Activated T-helper 17 cell treated with anti-CD3 and anti-CD28 coated beads, Interleukin-2, amount 50 U/mL, for 72 hours (primary cell): ENCODE data around the gene TRPT1. TPM values are rescaled to one million over a fixed set of nuclear protein-coding genes. Genes with fewer than 3 reads are reported as not detected.

Source experiments
- ATAC-seq: fragments of 150-1000 bp; cut with Tn5 transposase; replicated peaks from 2 replicates; pipeline ENCODE4 v1.10.0; 2021; ENCODE audit warnings: mild to moderate bottlenecking, moderate library complexity
- H3K27ac Mint-ChIP-seq: one replicate; pipeline ENCODE4 v1.8.0; 2022; ENCODE audit warnings: mixed read lengths
- H3K27me3 Mint-ChIP-seq: one replicate; pipeline ENCODE4 v1.8.0; 2022; ENCODE audit warnings: mixed read lengths
- H3K36me3 Mint-ChIP-seq: one replicate; pipeline ENCODE4 v1.8.0; 2022; ENCODE audit warnings: low read depth, mild to moderate bottlenecking, mixed read lengths
- H3K4me1 Mint-ChIP-seq: one replicate; pipeline ENCODE4 v1.8.0; 2022; ENCODE audit warnings: mixed read lengths
- H3K4me3 Mint-ChIP-seq: one replicate; pipeline ENCODE4 v1.8.0; 2022; ENCODE audit warnings: mild to moderate bottlenecking, mixed read lengths
- H3K9me3 Mint-ChIP-seq: one replicate; pipeline ENCODE4 v1.8.0; 2022; ENCODE audit warnings: mixed read lengths
- total RNA-seq, 2 donors: library from RNA; stranded (reverse); gene quantifications; one replicate each; pipeline ENCODE4 v1.2.3, GENCODE V29; 2022

The TRPT1 gene
- total RNA-seq, 2 donors from 2014 or later: 20.3 to 48.4 TPM

GRCh38 chr11:64233913-64234586 lies 8.1 kb upstream of the TRPT1 start, which contains the start of gene VEGFB:
Gene VEGFB (plus strand): TSS chr11:64234584. CDS start chr11:64234834, 250 bp downstream.
- H3K4me1 Mint-ChIP-seq: peaks cover 18% of the 10 kb centered on the region
- H3K36me3 Mint-ChIP-seq: peaks cover 41% of the 10 kb centered on the region
- H3K27ac Mint-ChIP-seq: peak within 1 kb of the TSS; percentile 87
- H3K9me3 Mint-ChIP-seq: no peaks in the 10 kb centered on the region
- H3K27me3 Mint-ChIP-seq: no peaks in the 10 kb centered on the region
- ATAC-seq: peak; percentile 55
- H3K4me3 Mint-ChIP-seq: peak within 1 kb of the TSS; percentile 91

GRCh38 chr11:64232967-64233315 lies 7.0 kb upstream of the TRPT1 start:
- peaks cover 46% of the 10 kb centered on the region for H3K36me3 Mint-ChIP-seq
- peak overlapping the region; percentile 91 for H3K4me3 Mint-ChIP-seq
- no peak for ATAC-seq
- peaks cover 18% of the 10 kb centered on the region for H3K4me1 Mint-ChIP-seq
- H3K9me3 Mint-ChIP-seq: no peaks in the 10 kb centered on the region
- no peak overlapping the region for H3K27ac Mint-ChIP-seq
- H3K27me3 Mint-ChIP-seq: no peaks in the 10 kb centered on the region

- no peaks in the 10 kb centered on the region for H3K9me3 Mint-ChIP-seq
- H3K27me3 Mint-ChIP-seq: no peaks in the 10 kb centered on the region
- ATAC-seq: no peak
- peak overlapping the region; percentile 91 for H3K4me3 Mint-ChIP-seq
- peak overlapping the region; percentile 63 for H3K27ac Mint-ChIP-seq
- peaks cover 46% of the 10 kb centered on the region for H3K36me3 Mint-ChIP-seq
- H3K4me1 Mint-ChIP-seq: peaks cover 14% of the 10 kb centered on the region
Measured at GRCh38 chr11:64232182-64232966, 6.4 kb upstream of the TRPT1 start.

- Mint-ChIP-seq H3K27me3 (no peaks in the 10 kb centered on the region), H3K4me3 (peak overlapping the region; percentile 91), H3K9me3 (no peaks in the 10 kb centered on the region), H3K4me1 (peaks cover 10% of the 10 kb centered on the region), H3K27ac (peak overlapping the region; percentile 63), H3K36me3 (peaks cover 44% of the 10 kb centered on the region)
- no peak for ATAC-seq
Measured at GRCh38 chr11:64231546-64231945, 5.6 kb upstream of the TRPT1 start.

GRCh38 chr11:64230985-64231365 lies 5.0 kb upstream of the TRPT1 start:
- no peak overlapping the region for H3K27ac Mint-ChIP-seq
- H3K36me3 Mint-ChIP-seq: peaks cover 47% of the 10 kb centered on the region
- no peak for ATAC-seq
- peaks cover 10% of the 10 kb centered on the region for H3K4me1 Mint-ChIP-seq
- peak overlapping the region; percentile 91 for H3K4me3 Mint-ChIP-seq
- no peaks in the 10 kb centered on the region for H3K27me3 Mint-ChIP-seq
- no peaks in the 10 kb centered on the region for H3K9me3 Mint-ChIP-seq

GRCh38 chr11:64230171-64230984 lies 4.4 kb upstream of the TRPT1 start, which contains the start of gene DNAJC4:
Gene DNAJC4 (plus strand): TSS chr11:64230548. CDS start chr11:64230855, 307 bp downstream.
- Mint-ChIP-seq H3K36me3 (peaks cover 43% of the 10 kb centered on the region), H3K9me3 (no peaks in the 10 kb centered on the region), H3K4me1 (peaks cover 8% of the 10 kb centered on the region), H3K27me3 (no peaks in the 10 kb centered on the region), H3K4me3 (peak within 1 kb of the TSS; percentile 91), H3K27ac (peak within 1 kb of the TSS; percentile 46)
- ATAC-seq: peak; percentile 54

GRCh38 chr11:64229744-64230170 lies 3.8 kb upstream of the TRPT1 start:
- Mint-ChIP-seq H3K27ac (peak overlapping the region; percentile 46), H3K36me3 (peaks cover 38% of the 10 kb centered on the region), H3K27me3 (no peaks in the 10 kb centered on the region), H3K9me3 (no peaks in the 10 kb centered on the region), H3K4me3 (peak overlapping the region; percentile 91), H3K4me1 (peaks cover 5% of the 10 kb centered on the region)
- no peak for ATAC-seq

- H3K27ac Mint-ChIP-seq: peak overlapping the region; percentile 46
- H3K9me3 Mint-ChIP-seq: no peaks in the 10 kb centered on the region
- ATAC-seq: no peak
- peaks cover 38% of the 10 kb centered on the region for H3K36me3 Mint-ChIP-seq
- peak overlapping the region; percentile 91 for H3K4me3 Mint-ChIP-seq
- H3K4me1 Mint-ChIP-seq: peaks cover 5% of the 10 kb centered on the region
- H3K27me3 Mint-ChIP-seq: no peaks in the 10 kb centered on the region
Measured at GRCh38 chr11:64229090-64229743, 3.2 kb upstream of the TRPT1 start.

GRCh38 chr11:64227405-64227956 lies 1.5 kb upstream of the TRPT1 start:
- Mint-ChIP-seq H3K27ac (peak overlapping the region; percentile 85), H3K9me3 (no peaks in the 10 kb centered on the region), H3K36me3 (peaks cover 49% of the 10 kb centered on the region), H3K4me1 (peaks cover 5% of the 10 kb centered on the region), H3K4me3 (peak overlapping the region; percentile 91), H3K27me3 (no peaks in the 10 kb centered on the region)
- ATAC-seq: no peak

- no peaks in the 10 kb centered on the region for H3K9me3 Mint-ChIP-seq
- H3K4me1 Mint-ChIP-seq: no peaks in the 10 kb centered on the region
- peak overlapping the region; percentile 85 for H3K27ac Mint-ChIP-seq
- H3K4me3 Mint-ChIP-seq: peak overlapping the region; percentile 91
- H3K27me3 Mint-ChIP-seq: no peaks in the 10 kb centered on the region
- H3K36me3 Mint-ChIP-seq: peaks cover 58% of the 10 kb centered on the region
- peak; percentile 66 for ATAC-seq
Measured at GRCh38 chr11:64226507-64227051, 593 bp upstream of the TRPT1 start.

- Mint-ChIP-seq H3K27me3 (no peaks in the 10 kb centered on the region), H3K4me3 (peak overlapping the region; percentile 91), H3K9me3 (no peaks in the 10 kb centered on the region), H3K36me3 (peaks cover 71% of the 10 kb centered on the region), H3K27ac (peak overlapping the region; percentile 67), H3K4me1 (no peaks in the 10 kb centered on the region)
- ATAC-seq: no peak
Measured at GRCh38 chr11:64224891-64225607, 937 bp downstream of the TRPT1 start.

GRCh38 chr11:64224151-64224890 lies 1.7 kb downstream of the TRPT1 start:
- no peaks in the 10 kb centered on the region for H3K27me3 Mint-ChIP-seq
- H3K9me3 Mint-ChIP-seq: no peaks in the 10 kb centered on the region
- peaks cover 71% of the 10 kb centered on the region for H3K36me3 Mint-ChIP-seq
- peak overlapping the region; percentile 91 for H3K4me3 Mint-ChIP-seq
- H3K4me1 Mint-ChIP-seq: no peaks in the 10 kb centered on the region
- peak overlapping the region; percentile 67 for H3K27ac Mint-ChIP-seq
- ATAC-seq: no peak
